ENCODE data around the gene ADAMTSL1. TPM values are rescaled to one million over a fixed set of nuclear protein-coding genes. Genes with fewer than 3 reads are reported as not detected.

ADAMTSL1 gene
- total RNA-seq, 6 experiments from 2014 or later = 37.3 to 98.1 (median 90.8) TPM

DNA sequence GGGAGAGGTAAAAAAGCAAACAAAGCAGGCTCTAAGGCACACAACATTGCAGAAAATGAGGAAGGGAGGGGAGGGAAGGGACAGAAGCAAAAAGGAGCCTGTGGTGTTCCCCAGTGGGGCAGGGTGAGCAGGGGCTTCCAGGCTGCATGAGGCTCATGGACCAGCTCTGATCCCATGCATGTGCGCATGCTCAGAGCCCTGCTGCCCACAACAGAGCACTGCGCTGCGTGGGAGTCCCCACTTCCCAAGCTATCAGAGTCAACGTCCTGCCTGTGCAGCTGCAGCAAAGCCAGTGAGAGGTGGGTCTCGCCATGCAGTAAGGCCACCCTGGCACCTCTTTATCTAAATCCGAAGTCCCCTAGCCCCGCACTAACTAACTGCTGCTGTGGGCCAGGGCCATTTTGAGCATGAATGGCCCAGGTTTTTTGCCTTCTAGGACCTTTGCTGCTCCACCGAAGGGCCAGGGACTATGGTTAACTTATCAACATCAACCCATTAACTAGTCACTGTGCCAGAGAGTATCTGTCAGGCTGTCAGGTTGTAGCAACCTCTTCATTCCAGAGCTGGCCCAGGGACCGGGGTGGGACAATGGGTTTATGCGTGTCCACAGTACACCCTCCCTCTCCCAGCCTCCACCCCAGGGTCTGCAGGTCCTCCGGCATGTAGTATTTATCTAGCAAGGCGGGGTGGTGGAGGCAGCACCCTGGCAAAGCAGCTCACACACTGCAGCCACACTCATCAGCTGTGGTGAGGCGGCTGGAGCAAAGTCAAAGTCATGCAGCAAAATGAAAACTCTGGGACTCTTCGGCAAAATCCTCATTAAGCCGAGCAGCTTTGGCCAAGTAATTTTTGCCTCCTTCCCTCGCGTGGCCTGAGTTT lies 435.4 kb downstream of the ADAMTSL1 start:
- DNase-seq = no peak
- H3K9me3 Mint-ChIP-seq = no peaks in the 10 kb centered on the region
- H3K36me3 Mint-ChIP-seq (ENCODE audit: low read depth) = peaks cover 46% of the 10 kb centered on the region
- no peak overlapping the region; the same call in 1 of the 2 replicates for H3K4me3 Mint-ChIP-seq
- peaks cover 8% of the 10 kb centered on the region for H3K27me3 Mint-ChIP-seq (ENCODE audit: insufficient read depth)
- peaks cover 60% of the 10 kb centered on the region for H3K4me1 Mint-ChIP-seq (ENCODE audit: low read depth)
- H3K27ac Mint-ChIP-seq = no peak overlapping the region; the same call in 1 of the 2 replicates
- TF ChIP-seq, protein P1, sequence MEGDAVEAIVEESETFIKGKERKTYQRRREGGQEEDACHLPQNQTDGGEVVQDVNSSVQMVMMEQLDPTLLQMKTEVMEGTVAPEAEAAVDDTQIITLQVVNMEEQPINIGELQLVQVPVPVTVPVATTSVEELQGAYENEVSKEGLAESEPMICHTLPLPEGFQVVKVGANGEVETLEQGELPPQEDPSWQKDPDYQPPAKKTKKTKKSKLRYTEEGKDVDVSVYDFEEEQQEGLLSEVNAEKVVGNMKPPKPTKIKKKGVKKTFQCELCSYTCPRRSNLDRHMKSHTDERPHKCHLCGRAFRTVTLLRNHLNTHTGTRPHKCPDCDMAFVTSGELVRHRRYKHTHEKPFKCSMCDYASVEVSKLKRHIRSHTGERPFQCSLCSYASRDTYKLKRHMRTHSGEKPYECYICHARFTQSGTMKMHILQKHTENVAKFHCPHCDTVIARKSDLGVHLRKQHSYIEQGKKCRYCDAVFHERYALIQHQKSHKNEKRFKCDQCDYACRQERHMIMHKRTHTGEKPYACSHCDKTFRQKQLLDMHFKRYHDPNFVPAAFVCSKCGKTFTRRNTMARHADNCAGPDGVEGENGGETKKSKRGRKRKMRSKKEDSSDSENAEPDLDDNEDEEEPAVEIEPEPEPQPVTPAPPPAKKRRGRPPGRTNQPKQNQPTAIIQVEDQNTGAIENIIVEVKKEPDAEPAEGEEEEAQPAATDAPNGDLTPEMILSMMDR (IDR thresholded peaks at IDR 0.05) = no peak

DNA sequence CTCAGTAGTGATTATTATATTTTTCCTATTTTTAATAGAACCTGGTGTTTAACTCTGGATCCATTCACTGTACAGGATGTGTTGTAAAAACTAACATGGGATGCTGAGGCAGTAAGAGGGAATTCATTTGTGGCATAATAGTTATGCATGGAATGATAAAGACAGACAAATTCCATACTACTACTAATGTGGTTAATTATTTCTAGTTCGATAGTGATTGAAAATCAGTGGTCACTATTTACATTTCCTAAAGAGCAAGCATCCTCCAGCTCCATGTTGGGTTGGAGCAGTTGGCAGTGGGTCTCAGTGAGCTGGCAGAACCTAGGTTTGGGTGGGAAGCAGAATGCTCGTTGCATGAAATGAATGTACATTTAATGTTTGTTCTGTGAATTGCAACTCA lies 436.5 kb downstream of the ADAMTSL1 start:
- Mint-ChIP-seq H3K4me3 (no peak overlapping the region; the same call in 1 of the 2 replicates), H3K9me3 (no peaks in the 10 kb centered on the region), H3K4me1 (ENCODE audit: low read depth) (peaks cover 50% of the 10 kb centered on the region), H3K27ac (no peak overlapping the region; the same call in 1 of the 2 replicates), H3K36me3 (ENCODE audit: low read depth) (peaks cover 37% of the 10 kb centered on the region), H3K27me3 (ENCODE audit: insufficient read depth) (peaks cover 8% of the 10 kb centered on the region)
- TF ChIP-seq, protein P1 (IDR thresholded peaks at IDR 0.05) = no peak
- peak; percentile 20 for DNase-seq

DNA sequence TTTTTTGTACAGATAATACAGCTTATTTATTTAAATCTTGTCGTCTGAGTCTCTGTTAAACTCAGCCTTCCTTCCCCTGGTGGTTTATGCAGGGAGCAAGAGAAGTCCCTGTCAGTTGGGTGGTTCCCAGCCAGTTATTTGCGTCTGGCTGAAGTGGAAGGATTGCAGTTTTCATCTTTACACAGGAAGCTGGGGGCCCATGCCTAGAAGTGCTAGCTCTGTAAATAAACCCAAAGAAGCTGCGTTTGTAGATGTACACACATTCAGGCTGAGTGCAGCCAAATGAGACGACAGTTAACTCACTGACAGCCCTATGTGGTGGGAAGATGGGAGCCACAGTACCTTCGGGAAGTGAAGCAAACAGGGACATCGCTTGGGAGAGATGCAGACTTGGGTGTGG lies 437.0 kb downstream of the ADAMTSL1 start:
- Mint-ChIP-seq H3K4me1 (ENCODE audit: low read depth) (peaks cover 45% of the 10 kb centered on the region), H3K9me3 (no peaks in the 10 kb centered on the region), H3K36me3 (ENCODE audit: low read depth) (peaks cover 32% of the 10 kb centered on the region), H3K27me3 (ENCODE audit: insufficient read depth) (peaks cover 8% of the 10 kb centered on the region), H3K27ac (no peak overlapping the region), H3K4me3 (no peak overlapping the region)
- TF ChIP-seq, protein P1 (IDR thresholded peaks at IDR 0.05) = peak; percentile 22; the same call in 1 of the 2 replicates
- no peak for DNase-seq

DNA sequence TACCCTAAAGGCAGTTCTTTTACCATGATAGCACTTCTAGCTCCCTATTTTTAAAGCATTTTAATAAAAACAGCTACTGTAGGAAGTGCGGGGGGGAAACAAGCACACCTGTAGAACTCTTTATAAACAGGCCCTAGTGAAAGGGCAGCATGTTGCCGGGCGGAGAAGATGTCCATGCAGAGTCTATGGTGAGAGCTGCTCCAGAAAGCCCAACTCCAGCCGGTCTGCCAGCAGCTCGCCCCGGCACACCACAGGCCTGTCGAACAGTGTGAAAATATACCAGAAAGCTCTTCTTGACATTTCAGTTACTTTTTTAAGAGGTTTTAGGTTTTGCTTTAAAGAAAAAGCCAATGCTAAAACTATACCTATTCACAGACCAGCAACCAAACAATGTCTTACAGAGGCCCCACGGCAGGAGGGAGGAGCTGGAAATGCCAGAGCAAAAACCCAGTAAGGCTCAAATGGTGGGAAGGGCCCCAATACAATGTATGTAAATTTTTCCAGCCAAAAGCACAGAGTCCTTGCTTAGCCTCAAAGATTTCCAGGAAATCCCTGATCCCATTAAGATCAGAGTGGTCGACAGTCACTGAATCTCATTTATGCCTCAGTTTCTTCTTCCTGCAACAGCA lies 437.9 kb downstream of the ADAMTSL1 start:
- H3K27ac Mint-ChIP-seq = no peak overlapping the region
- peaks cover 36% of the 10 kb centered on the region for H3K4me1 Mint-ChIP-seq (ENCODE audit: low read depth)
- H3K36me3 Mint-ChIP-seq (ENCODE audit: low read depth) = peaks cover 23% of the 10 kb centered on the region; the same call in 1 of the 2 replicates
- H3K4me3 Mint-ChIP-seq = no peak overlapping the region
- DNase-seq = no peak
- H3K27me3 Mint-ChIP-seq (ENCODE audit: insufficient read depth) = peaks cover 8% of the 10 kb centered on the region
- TF ChIP-seq, protein P1 (IDR thresholded peaks at IDR 0.05) = no peak
- no peaks in the 10 kb centered on the region for H3K9me3 Mint-ChIP-seq

DNA sequence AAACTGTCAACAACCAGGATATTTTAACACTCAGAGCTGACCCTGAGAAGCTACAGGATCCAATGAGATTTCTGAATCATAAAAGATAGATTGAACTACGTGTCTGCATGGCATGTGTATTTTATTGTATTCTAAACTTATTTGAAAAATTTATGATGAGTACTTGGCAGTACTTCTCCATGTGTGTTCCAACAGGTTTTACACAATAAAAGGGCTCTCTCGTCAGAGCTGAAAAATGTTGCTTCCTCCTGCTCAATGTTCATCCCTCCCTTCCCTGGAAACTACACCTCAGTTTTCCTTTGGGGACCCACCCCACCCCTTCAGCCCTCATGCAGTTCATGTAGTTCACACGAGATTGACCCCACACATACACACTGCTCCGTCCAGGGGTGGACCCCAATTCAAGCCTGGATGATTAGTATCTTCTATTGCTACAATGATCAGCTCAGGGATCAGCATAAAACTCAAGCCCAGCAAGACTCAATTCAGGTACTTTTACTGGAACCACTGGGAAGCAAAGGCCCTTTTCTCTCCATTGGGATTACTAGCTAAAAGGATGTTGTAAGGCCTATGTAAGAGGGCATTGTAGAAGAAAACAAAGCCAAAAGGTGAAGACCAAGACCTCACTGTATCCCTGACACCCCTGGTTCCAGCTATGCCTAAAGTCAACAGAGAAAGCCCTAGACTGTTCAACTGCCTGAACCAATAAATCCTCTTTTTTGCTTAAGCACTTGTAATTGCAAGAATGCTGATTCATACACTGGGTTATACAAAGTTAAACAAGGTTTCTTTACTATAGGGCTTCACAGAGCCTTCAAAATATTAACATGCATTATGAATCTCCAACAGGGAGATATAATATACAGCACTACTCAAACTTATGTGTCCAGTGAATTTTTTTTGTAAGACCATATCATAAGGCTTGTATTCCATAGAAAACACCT lies 446.5 kb downstream of the ADAMTSL1 start:
- H3K27me3 Mint-ChIP-seq (ENCODE audit: insufficient read depth) = peaks cover 4% of the 10 kb centered on the region; the same call in 1 of the 2 replicates
- H3K9me3 Mint-ChIP-seq = no peaks in the 10 kb centered on the region
- TF ChIP-seq, protein P1 (IDR thresholded peaks at IDR 0.05) = no peak
- H3K4me1 Mint-ChIP-seq (ENCODE audit: low read depth) = peaks cover 24% of the 10 kb centered on the region
- H3K27ac Mint-ChIP-seq = no peak overlapping the region
- H3K4me3 Mint-ChIP-seq = no peak overlapping the region
- no peak for DNase-seq
- H3K36me3 Mint-ChIP-seq (ENCODE audit: low read depth) = no peaks in the 10 kb centered on the region
